Hepatic stellate cell (primary cell): ENCODE results near the gene AP1G2.
A peak's percentile ranks its signal among the peaks of the same experiment; 100 is the strongest.

Experiments
- DNase-seq: peaks from one replicate; pipeline ENCODE4 v3.0.0; 2011; ENCODE audit warnings: low spot score

Gene AP1G2

DNA sequence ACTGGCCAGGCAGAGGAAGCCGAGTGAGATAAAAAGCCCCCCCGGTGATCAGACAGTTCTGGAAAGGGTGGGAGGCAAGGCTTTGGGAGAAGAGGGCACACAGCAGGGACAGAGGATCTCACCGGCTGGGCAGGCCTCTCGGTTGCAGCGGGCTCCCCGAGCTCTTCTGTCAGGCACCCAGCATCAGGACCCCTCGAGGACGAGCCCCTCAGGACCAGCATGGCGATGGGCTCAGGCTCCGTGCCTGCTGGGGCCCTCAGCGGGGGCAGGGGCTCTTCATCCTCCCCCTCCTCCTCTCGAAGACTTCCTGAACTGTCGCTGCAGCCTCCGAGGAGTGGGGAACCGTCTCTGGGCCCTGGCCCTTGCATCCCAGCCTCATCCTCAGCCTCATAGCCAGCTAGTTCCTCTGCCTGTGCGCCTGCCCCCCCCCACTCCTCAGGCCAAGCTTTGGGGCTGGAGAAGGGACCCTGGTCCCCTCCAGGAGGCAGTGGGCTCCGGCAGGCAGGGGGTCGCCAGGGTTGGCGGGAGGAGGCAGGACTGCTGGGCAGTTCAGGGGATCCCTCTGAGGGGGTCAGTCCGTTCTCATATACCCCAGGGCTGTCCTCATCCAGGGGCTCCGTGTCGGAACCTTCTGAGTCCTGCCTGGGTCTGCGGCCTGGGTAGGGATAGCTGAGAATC, 3.4 kb upstream of the AP1G2 start:
- DNase-seq = no peak

DNA sequence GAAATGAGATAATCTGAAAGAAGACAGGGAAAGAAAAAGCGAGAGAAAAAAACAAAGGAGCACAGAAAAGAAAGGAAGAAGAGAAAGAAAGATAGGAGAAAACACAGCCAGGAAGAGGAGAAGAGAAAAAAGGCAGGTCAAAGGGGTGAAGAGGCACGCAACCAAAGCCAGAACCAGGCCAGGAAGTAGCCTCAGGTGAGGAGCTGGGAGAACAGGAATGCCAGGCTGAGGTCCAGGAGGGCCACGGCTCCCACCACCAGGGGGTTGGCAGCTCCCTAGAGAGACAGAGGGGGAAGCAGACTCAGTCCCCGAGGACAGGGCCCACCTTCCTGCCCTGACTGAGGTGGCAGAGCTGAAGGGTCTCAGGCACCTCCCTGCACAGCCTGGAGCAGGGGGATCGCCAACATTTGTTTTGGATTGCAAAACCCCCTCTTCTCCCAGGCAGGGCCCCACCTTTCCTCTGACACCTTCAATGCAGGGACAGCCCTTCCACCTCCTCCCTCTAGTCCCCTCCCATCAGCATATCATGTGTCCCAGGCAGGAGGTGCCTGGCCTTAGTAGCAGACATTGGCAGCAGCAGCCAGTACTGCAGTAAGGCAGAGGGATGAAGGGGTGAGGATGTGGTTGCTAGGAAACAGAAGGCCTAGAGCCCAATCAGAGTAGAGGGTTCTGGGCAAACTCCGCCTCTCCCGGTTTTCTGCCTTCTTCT, 2.0 kb upstream of the AP1G2 start:
- DNase-seq = no peak

GRCh38 chr14:23568600-23569331, 1.2 kb upstream of the AP1G2 start:
- DNase-seq = no peak

DNA sequence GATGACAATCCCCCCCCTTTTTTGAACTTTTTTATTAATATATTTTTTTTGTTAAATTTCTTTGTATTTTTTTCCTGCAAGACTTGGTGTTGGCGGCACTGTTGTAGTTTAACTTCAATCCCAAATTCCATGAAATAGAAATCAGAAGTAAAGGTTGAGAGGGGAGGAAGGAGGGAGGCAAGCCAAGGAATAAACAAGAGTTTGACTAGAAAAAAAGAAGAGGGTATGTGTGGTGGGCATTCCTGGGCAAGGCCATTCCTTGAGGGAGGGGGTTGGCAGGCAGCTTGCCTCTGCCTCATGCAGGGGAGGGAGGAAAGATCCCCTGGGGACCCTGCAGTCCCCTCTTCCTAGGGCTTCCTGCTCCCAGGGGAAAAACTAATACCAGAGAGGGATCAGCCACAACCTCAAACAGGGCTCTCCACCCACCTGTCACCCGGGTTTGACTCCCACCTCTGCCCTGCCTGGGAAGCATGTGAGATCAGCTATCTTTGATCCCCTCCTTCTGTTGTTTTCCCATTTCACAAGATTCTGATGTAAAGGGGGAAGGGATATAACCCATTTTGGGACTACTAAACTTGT, 519 bp upstream of the AP1G2 start:
- no peak for DNase-seq

GRCh38 chr14:23566778-23567185, 809 bp downstream of the AP1G2 start:
- DNase-seq = peak; percentile 53

- DNase-seq = no peak
These were observed 1.3 kb downstream of the AP1G2 start for GRCh38 chr14:23566112-23566777.

- DNase-seq = no peak
These were observed 2.0 kb downstream of the AP1G2 start for GRCh38 chr14:23565626-23566025.

DNA sequence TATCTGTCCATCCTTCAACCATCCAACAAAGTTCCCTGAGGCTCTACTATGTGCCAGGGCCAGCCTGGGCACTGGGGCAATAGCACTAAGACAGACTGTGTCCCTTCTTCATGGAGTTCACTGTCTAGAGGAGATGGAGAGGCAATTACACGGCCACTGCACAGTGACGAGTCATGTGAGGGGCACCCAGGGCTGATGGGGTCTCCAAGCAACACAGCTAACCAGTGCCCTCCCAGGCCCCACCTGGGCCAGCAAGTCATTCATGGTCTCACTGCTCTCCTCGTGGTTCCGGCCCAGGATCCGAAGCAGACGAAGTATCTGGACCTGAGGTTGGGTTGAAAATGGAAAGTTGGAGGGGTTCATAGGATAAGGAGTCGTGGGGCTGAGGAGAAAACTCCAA, 2.7 kb downstream of the AP1G2 start:
- no peak for DNase-seq

GRCh38 chr14:23564181-23564812, 3.3 kb downstream of the AP1G2 start:
- no peak for DNase-seq

DNA sequence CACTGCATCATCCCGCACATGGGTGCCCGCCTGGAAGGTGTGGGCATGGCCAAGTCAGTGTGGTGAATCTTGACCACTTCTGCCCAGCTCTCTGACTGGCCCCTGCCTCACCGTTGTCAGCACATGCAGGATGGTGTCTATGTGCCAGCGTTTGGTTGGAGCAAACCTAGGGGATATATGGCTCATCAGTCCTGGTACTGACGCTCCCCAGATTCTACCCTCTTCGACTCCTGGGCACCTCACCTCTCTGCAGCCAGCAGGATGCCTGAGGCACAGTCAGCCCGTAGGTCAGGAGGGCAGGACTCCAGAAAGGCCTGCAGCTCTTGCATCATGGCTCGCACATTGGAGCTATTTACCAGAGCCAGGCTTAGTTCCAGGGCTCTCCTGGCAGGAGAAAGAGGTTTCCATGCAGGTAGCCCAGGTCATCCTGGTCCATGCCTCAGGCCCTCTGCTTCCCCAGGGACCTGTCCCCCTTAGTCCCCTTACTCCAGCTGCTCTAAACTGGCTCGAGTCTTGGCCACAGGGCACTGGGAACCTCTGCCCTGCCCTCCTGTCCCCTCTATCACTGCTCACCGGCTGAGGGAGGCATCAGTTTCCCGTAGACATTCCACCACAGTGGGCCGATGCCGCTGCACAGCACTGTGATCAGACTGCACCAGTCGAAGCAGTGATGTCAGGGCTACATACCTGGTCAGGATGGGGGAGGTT, 4.0 kb downstream of the AP1G2 start:
- no peak for DNase-seq

DNA sequence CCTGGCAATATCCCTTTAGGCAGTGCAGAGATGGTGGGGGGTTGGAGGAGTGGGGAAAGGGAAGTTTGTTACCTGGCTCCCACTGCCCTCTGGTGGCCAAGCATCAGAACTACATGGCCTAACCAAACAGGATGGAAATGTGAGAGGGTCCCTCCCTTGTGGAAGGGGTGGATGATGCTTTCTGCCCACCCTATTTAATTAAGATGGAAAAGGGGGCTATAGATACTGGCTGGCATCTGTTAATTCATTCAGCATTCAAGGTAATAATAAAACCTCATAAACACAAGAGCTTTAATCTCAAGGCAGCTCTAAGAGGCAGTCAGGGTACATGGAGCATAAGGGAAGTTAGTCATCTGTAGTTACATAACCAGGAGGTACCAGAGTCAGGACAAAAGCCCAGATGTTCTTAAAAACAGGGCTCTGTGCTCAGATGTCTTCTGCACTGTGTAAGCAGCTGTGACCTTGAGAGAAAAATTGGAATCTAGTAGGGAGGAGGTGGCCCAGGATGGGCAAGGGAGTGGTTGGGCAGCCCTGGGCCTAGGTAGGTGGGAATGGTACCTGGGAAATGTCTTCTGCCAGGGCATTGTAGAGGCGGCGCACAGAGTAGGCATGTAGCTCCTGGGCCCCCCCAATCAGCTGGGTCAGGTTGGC, 4.6 kb downstream of the AP1G2 start:
- peak; percentile 67 for DNase-seq

DNA sequence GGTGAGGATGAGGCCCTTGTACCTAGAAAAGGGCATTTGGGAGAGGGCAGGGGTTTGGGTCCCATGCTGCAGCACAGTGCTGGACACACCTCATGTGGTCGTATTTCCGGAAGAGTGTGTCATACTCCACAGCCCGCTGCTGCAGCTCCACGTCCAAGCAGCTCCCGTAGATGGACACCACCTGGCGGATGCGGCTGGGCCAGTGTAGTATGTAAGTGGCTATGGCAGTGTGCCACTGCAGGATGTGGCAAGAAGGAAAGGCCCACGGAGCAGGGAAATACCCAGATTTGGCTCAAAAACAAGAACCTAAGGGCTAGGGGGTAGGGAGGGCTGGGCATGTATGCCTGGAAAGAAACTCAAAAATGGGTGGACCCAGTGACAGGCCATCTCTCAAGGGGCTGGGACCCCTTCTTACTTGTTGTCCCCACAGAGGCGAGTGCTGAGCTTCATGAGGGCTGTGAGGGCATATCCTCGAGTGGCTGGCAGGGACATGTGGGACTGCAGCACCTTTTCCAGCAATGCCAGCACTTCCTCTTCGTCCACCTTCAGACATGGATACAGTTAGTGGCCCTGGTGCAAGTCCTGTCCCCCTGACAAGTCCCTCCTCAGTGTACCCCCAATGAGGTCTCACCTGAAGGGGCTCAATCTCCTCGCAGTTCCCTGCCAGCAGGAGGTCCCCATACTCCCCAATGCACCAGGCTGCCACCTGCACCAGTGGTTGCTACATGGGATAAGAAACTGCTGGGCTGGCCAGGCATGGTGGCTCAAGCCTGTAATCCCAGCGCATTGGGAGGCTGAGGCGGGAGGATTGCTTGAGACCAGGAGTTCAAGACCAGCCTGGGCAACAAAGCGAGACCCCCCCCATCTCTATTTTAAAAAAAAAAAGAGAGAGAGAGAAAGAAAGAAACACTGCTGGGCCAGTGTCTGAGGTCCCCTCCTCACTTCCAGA, 5.4 kb downstream of the AP1G2 start:
- no peak for DNase-seq

GRCh38 chr14:23561259-23561658, 6.3 kb downstream of the AP1G2 start:
- no peak for DNase-seq

DNA sequence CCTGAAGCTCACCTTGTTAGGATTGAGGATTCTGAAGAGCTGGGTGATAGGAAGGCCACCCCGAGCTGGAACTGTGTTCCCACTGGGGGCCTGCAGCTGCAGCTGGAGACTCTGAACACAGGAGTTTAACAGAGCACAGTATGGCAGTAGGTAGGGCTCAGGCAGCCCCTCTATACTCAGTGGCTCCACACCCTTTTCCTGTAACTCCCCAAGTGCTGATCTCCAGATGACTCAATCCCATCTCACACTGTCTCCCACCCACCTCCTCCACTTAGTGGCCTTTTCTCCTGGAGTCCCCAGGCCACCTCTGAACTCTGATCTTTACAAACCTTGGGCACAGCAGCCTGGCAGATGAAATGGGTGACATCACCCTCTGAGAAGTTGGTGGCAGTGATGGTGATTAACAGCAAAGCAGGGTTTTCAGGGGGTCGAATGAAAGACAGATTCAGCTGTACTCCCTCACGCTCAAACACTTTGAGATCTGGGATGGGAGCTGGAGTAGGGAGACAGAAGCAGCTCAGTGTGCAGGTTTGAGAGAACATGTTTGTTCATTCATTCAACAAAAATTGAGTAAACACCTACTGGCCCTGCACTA, 7.6 kb downstream of the AP1G2 start:
- DNase-seq = no peak

- DNase-seq = peak; percentile 76
These were observed 8.3 kb downstream of the AP1G2 start for GRCh38 chr14:23559010-23559925.

- no peak for DNase-seq
These were observed 9.1 kb downstream of the AP1G2 start for GRCh38 chr14:23558346-23559009.

- DNase-seq = no peak
These were observed 9.6 kb downstream of the AP1G2 start for GRCh38 chr14:23557946-23558345.
